GM19043 (cell line): ENCODE measurements around the gene CMIP.

Experiments
- ATAC-seq: cut with Tn5 transposase; IDR thresholded peaks from one replicate; pipeline ENCODE4 v1.9.1; 2021; ENCODE audit warnings: low read depth; ENCODE audit not compliant: unreplicated experiment

The CMIP gene

DNA sequence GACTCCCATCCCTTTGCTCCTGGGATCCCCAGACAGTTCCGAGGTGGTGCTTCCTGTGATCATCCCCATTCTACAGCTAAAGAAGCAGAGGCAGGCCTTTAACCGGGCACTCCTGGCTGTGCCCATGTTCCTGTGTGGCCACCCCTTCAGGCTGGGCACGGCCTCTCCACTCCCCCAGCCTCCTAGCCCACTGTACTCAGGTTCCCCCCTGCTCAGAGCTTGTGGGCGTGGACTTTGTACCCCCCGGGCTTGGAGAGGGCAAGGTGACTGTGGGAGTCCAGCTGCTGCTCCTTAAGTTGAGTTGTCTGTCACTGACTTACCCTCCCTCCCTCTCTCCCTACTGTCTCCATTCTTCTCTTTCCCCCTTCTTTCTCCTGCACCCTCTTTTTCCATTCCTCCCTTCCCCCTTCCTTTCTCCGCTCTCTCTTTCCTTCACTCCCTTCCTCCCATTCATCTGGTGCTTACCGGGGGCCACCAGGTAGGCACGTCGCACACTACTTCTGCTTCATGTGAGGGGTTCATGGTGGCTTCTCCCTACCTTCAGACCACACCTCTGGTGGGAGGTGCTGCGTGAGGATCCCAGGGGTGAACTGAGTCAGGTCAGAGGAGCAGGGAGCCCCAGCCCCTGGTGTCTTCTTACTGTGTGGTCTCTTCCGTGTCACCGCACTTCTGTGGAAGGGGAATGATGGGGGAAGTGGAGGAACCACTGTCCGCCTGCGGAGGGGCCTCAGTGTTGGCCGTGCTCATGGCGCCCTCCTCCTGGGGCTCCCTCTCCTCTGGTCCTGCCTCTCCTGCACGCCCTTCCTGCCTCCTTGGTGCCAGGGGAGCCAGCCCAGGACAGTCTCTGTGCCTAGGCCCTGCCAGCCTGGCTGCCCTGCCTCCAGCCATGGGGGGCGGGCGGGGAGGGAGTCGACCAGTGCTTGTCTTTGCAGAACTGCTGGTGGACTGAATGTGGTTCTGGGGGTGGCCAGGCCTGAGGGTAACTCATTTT lies 29.7 kb downstream of the CMIP start:
- no peak for ATAC-seq

GRCh38 chr16:81477697-81478693 lies 33.4 kb downstream of the CMIP start:
- ATAC-seq: no peak

DNA sequence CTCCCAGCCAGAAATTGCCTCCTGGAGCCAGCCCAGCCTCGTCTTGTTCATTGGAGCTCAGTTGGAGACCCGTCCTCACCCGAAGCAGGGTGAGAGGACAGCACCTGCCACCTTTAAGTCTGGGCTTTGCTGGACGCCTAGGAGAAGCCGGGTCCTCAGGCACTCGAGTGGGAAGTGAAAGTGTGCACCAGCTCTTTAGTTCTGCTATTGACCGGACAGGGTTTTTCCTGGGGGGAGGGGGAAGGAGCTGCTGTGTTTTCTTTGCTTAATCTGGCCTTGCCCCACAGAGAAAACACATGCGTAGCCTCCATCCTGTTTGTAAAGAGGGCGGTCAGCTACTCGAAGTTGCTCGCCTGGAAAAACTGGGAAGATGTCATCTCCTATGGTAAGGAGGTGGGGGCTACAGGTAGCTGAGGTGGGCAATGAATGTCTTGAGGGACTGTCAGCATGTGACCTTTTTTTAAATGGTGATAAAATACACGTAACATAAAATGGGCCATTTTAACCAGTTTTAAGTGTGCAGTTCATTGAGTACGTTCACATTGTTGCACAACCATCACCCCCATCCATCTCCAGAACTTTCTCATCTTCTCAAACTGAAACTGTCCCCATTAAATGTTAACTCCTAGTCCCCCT lies 34.4 kb downstream of the CMIP start:
- ATAC-seq: peak; percentile 48

DNA sequence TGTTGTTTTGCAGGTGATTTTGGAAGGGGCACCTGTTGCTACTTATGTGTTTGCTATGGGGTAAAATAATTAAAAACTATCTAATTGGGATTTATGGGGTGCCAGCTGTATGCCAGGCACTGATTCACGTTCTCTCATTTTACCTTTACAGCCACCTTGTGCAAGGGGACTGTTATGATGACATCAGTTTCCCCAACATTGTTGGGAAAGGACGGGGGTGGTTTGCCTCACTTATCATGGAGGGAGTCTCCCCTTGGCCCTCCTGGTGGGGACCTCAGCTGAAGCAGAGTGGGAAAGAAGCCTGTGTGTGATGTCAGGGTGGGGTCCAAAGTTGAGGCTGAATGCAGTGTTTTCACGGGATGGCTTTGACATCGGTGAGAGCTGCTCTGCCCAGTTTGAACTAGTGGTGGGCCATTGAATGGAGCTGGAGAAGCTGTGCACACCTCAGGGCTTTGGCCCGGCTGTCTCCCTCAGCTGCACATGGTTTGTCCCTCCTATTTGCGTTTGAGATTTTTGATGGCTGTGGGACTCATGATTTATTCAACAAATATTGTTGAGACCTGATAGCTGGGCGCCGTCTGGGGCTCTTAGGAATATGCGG lies 36.1 kb downstream of the CMIP start:
- no peak for ATAC-seq

- peak; percentile 86 for ATAC-seq
These were observed 36.7 kb downstream of the CMIP start for GRCh38 chr16:81481207-81481821.

GRCh38 chr16:81482329-81483063 lies 37.9 kb downstream of the CMIP start:
- no peak for ATAC-seq

DNA sequence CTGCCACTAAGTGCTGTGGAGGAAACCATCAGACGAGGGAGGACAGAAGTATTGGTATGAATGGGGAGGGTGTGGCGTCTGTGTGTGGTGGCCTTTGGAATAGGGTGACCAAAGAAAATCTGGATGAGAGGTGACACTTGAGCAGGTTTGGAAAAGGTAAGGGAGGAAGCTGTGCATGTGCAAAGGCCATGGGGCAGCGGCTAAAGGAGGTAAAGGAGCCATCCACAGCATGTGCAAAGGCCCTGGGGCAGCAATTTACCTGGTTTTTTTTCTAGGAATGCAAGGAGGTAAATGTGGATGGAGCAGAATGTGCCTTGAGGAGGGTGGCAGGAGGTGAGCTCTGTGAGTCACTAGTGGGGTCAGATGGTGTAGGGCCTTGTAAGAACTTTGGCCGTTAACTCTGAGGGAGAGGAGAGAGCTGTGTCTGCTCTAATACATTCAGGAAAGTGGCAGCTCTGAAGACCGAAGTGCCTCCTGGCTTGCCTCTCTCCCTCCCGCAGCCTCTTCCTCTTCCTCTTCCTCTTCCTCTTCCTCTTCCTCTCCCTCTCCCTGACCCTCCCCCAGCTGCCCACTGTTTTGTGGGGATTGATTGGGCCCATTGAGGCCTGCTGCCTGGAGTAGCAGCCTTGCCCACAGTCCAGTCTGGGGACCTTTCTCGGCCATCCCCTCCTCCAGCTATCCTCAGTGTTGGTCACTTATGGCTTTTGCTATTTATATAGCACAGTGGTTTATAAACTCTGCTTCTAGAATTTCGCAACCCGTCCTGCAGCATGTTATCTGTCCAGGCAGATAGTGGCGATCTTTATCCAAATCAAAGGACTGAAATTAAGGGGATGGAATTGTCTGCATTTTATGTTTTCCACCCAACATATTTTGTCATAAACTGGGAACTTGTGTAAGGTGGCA lies 38.7 kb downstream of the CMIP start:
- no peak for ATAC-seq

GRCh38 chr16:81483970-81484595 lies 39.5 kb downstream of the CMIP start:
- ATAC-seq: no peak

DNA sequence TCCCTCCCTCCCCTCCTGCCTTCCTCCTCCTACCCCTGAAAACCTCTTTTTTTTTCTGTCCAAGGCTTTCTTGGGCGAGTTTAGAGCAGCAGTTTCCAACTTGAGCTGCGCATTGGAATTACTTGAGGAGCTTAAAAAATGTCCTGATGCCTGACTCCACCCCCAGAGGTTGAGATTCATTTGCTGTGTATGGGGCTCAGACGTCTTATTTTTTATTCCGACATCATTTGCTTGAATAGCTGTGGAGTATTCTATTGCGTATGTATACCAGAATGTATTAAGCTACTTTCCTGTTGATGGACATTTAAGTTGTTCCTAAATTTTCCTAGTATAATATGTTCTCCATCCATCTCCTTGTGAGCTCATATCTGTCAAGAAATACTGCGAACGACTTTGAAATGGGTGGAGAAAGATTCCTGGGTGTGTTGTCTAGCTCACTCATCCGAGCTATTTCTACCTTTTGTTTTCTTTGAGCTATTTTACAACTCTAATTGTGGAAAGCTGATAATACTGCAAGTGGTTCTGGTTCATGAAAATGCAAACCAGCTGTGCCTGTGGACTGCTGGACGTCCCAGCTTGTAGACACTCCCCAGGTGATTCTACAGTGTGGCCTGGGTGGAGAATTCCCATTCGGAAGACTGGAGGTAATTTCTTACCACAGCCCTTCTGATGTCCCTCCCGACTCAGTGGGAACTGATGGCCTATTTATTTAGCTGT lies 40.5 kb downstream of the CMIP start:
- no peak for ATAC-seq

- no peak for ATAC-seq
These were observed 41.4 kb downstream of the CMIP start for GRCh38 chr16:81485824-81486539.

- ATAC-seq: no peak
These were observed 42.0 kb downstream of the CMIP start for GRCh38 chr16:81486540-81487061.

DNA sequence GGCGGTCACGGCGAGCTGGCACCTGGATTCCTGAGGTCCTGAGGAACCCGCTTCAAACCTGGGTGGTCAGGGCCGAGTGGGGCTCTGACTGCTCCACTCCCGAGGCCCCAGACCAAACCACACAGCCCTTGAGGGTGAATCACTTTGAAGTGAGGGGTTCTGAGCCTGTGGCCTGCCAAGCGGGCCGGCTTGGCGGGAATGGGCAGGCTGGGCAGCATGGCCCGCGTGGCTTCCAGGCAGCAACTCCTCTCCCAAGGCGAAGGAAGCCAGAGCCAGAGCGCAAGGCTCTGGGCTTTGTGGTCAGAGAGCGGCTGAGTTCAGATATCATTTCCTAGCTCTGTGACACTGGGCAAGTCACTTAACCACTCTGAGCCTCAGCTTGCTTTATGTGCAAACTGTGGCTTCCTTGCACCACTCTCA lies 42.7 kb downstream of the CMIP start:
- ATAC-seq: no peak

DNA sequence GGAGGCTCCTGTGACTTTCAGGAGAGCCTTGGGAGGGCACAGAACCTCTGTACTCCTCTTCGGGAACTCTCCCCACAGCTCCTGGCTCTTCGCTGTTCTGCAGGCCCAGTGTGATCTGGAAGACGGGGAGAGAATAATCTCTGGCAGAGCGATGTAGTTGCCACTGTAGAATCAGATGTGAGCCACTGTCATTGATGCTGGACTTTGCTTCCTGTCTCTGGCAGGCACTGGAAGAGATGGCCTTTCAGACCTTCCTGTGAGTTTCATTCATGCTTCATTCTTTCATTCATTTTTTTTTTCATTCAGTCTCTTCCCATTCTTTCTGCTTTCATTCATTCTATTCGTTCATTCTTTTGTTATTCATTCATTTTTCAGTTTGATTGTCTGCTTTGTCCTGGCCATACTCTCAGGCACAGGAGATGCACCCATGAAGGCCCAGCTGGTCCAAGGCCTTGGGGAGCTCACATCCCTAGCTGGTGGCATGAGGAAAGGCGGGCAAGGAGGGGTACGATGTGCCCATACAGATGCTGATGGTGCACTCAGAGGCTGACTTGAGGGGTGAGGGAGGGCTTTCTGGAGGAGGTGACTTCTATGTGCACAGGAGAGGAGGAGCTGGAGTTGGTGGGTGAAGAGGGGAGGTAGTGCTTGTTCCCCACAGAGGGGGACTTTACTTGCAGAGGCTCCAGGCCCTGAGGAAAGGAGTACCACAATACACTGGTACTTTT lies 44.2 kb downstream of the CMIP start:
- no peak for ATAC-seq

GRCh38 chr16:81489547-81490267 lies 45.1 kb downstream of the CMIP start:
- peak; percentile 47 for ATAC-seq
